H1 (cell line): ENCODE measurements around the gene EVC2. TPM values are rescaled to one million over a fixed set of nuclear protein-coding genes. Genes with fewer than 3 reads are reported as not detected.

Source experiments
- CTCF ChIA-PET: fragments of 300-600 bp; sonication (Branson Sonifier 250); formaldehyde crosslinking; loops from one replicate; lab custom pipeline; 2021; ENCODE audit not compliant: partially characterized antibody; lab: Charles Lee
- POLR2A ChIA-PET: fragments of 300-600 bp; sonication (Branson Sonifier 250); formaldehyde crosslinking; loops from one replicate; lab custom pipeline; 2021; ENCODE audit warnings: inconsistent platforms; ENCODE audit not compliant: partially characterized antibody; lab: Charles Lee
- DNase-seq, 2 experiments: peaks; one replicate each; pipeline versions ENCODE4 v3.0.0 to v3.0.0-alpha.2; 2010 to 2022; ENCODE audit warnings: low spot score in 2 of 2, low read depth in 1 of 2, mixed read lengths in 1 of 2
- FAIRE-seq: peaks from 2 replicates; lab custom pipeline; 2011; peaks lifted over from hg19 to GRCh38; lab: Jason Lieb, UNC
- H2AFZ ChIP-seq: 2 replicates; pipeline ENCODE4 v1.8.1; 2012; ENCODE audit warnings: low read length, inconsistent platforms
- H2AK5ac ChIP-seq: 2 replicates; pipeline ENCODE4 v1.6.1; 2013; ENCODE audit warnings: low read depth, low read length
- H2BK120ac ChIP-seq: replicated peaks from 2 replicates; pipeline ENCODE3; 2013; ENCODE audit warnings: low read depth, low read length, inconsistent platforms
- H2BK12ac ChIP-seq: 2 replicates; pipeline ENCODE4 v1.6.1; 2013; ENCODE audit warnings: low read depth, low read length
- H2BK15ac ChIP-seq: 2 replicates; pipeline ENCODE4 v1.6.1; 2013; ENCODE audit warnings: low read length
- H2BK20ac ChIP-seq: 2 replicates; pipeline ENCODE4 v1.6.1; 2013; ENCODE audit warnings: low read length
- H2BK5ac ChIP-seq: 2 replicates; pipeline ENCODE4 v1.6.1; 2013; ENCODE audit warnings: low read depth, low read length
- H3K14ac ChIP-seq: 2 replicates; pipeline ENCODE4 v1.6.1; 2013; ENCODE audit warnings: inconsistent platforms; ENCODE audit not compliant: insufficient read length
- H3K18ac ChIP-seq: 2 replicates; pipeline ENCODE4 v1.6.1; 2013; ENCODE audit warnings: low read length; ENCODE audit errors: extremely low read depth
- H3K23ac ChIP-seq: 2 replicates; pipeline ENCODE4 v1.6.1; 2013; ENCODE audit warnings: inconsistent platforms; ENCODE audit not compliant: insufficient read length
- H3K23me2 ChIP-seq: 2 replicates; pipeline ENCODE4 v1.6.1; 2013; ENCODE audit warnings: low read depth, low read length
- H3K27ac ChIP-seq: 2 replicates; pipeline ENCODE4 v1.6.1; 2011; ENCODE audit warnings: low read depth, low read length, inconsistent platforms
- H3K27me3 ChIP-seq, 4 experiments: replicated peaks in 1 of 4; 1 replicate in 1 of 4; 2 replicates in 3 of 4; pipeline versions ENCODE4 v1.6.1 to v1.8.1; 2011 to 2013; ENCODE audit warnings: low read length in 3 of 4, mild to moderate bottlenecking in 3 of 4, inconsistent platforms in 2 of 4, mixed read lengths in 2 of 4, moderate library complexity in 1 of 4; ENCODE audit not compliant: control insufficient read depth in 3 of 4, insufficient read depth in 3 of 4; ENCODE audit errors: extremely low read depth in 1 of 4
- H3K36me3 ChIP-seq, 4 experiments: 2 replicates each; pipeline versions ENCODE4 v1.6.1 to v1.8.1; 2011 to 2013; ENCODE audit warnings: mild to moderate bottlenecking in 4 of 4, low read length in 3 of 4, moderate library complexity in 2 of 4, control low read depth in 1 of 4, inconsistent platforms in 1 of 4; ENCODE audit not compliant: insufficient read depth in 4 of 4, control insufficient read depth in 2 of 4
- H3K4ac ChIP-seq: replicated peaks from 2 replicates; pipeline ENCODE3; 2013; ENCODE audit warnings: low read length, low read depth, mixed read lengths, inconsistent platforms; ENCODE audit not compliant: insufficient read length
- H3K4me1 ChIP-seq, 4 experiments: replicated peaks in 1 of 4; 1 replicate in 1 of 4; 2 replicates in 3 of 4; pipeline versions ENCODE4 v1.6.1 to v1.8.1; 2011 to 2013; ENCODE audit warnings: low read length in 3 of 4, inconsistent platforms in 2 of 4, mixed read lengths in 1 of 4; ENCODE audit not compliant: insufficient read depth in 4 of 4, control insufficient read depth in 3 of 4
- H3K4me2 ChIP-seq, 2 experiments: 2 replicates each; pipeline versions ENCODE4 v1.6.1 to v1.8.1; 2011 to 2013; ENCODE audit warnings: low read depth in 2 of 2, low read length in 2 of 2, control low read depth in 1 of 2, inconsistent platforms in 1 of 2, mild to moderate bottlenecking in 1 of 2; ENCODE audit not compliant: insufficient read depth in 1 of 2
- H3K4me3 ChIP-seq, 4 experiments: fragments of 200-600, 300-600 bp in 1 of 4; sonication (generic), shearing (Covaris generic), sonication (Bioruptor Twin) in 1 of 4; 2 replicates each; pipeline versions ENCODE4 v1.5.1 to v1.8.1; 2011 to 2016; ENCODE audit warnings: low read length in 4 of 4, low read depth in 3 of 4, control low read depth in 2 of 4, inconsistent platforms in 2 of 4, mild to moderate bottlenecking in 2 of 4, mixed read lengths in 1 of 4, moderate library complexity in 1 of 4; ENCODE audit not compliant: insufficient read depth in 2 of 4; ENCODE audit errors: extremely low read depth in 1 of 4
- H3K56ac ChIP-seq: replicated peaks from 2 replicates; pipeline ENCODE3; 2013; ENCODE audit warnings: low read depth, mild to moderate bottlenecking, mixed read lengths, low read length, inconsistent platforms; ENCODE audit not compliant: insufficient read length
- H3K79me1 ChIP-seq: 2 replicates; pipeline ENCODE4 v1.6.1; 2013; ENCODE audit warnings: low read depth, low read length, control low read depth
- H3K79me2 ChIP-seq, 2 experiments: 2 replicates each; pipeline versions ENCODE4 v1.6.1 to v1.8.1; 2012 to 2013; ENCODE audit warnings: low read length in 2 of 2, mild to moderate bottlenecking in 2 of 2, inconsistent platforms in 1 of 2; ENCODE audit not compliant: insufficient read depth in 2 of 2, control insufficient read depth in 1 of 2
- H3K9ac ChIP-seq, 4 experiments: replicated peaks in 1 of 4; 1 replicate in 1 of 4; 2 replicates in 3 of 4; pipeline versions ENCODE4 v1.6.1 to v1.8.1; 2011 to 2013; ENCODE audit warnings: low read depth in 3 of 4, low read length in 3 of 4, control low read depth in 2 of 4, mild to moderate bottlenecking in 2 of 4, moderate library complexity in 2 of 4, inconsistent platforms in 1 of 4; ENCODE audit errors: extremely low read depth in 1 of 4
- H3K9me3 ChIP-seq, 2 experiments: 2 replicates each; pipeline versions ENCODE4 v1.6.1 to v1.8.1; 2012 to 2013; ENCODE audit warnings: mild to moderate bottlenecking in 2 of 2, moderate library complexity in 2 of 2, control low read depth in 1 of 2, inconsistent platforms in 1 of 2, low read depth in 1 of 2, low read length in 1 of 2, mixed read lengths in 1 of 2; ENCODE audit not compliant: insufficient read depth in 2 of 2
- H4K20me1 ChIP-seq, 2 experiments: replicated peaks in 1 of 2; 2 replicates each; pipeline versions ENCODE3 to v1.8.1; 2011 to 2013; ENCODE audit warnings: inconsistent platforms in 2 of 2, low read length in 2 of 2, mild to moderate bottlenecking in 1 of 2; ENCODE audit not compliant: insufficient read depth in 2 of 2, control insufficient read depth in 1 of 2
- H4K5ac ChIP-seq: 2 replicates; pipeline ENCODE4 v1.6.1; 2013; ENCODE audit warnings: low read length, low read depth, mixed read lengths, inconsistent platforms; ENCODE audit not compliant: insufficient read length
- H4K8ac ChIP-seq: 2 replicates; pipeline ENCODE4 v1.8.0; 2013; ENCODE audit warnings: mild to moderate bottlenecking, moderate library complexity, low read length, inconsistent platforms; ENCODE audit not compliant: insufficient read depth; ENCODE audit errors: extremely low read depth
- H4K91ac ChIP-seq: replicated peaks from 2 replicates; pipeline ENCODE3; 2013; ENCODE audit warnings: low read length, mixed read lengths, inconsistent platforms; ENCODE audit not compliant: insufficient read length
- ASH2L ChIP-seq: fragments of 200-600, 300-600 bp; sonication (generic); IDR thresholded peaks from one replicate; pipeline ENCODE4 v1.7.1; 2017; ENCODE audit warnings: low read length
- BRCA1 ChIP-seq: IDR thresholded peaks from 2 replicates; pipeline ENCODE4 v1.6.1; 2012; ENCODE audit warnings: low read depth, low read length, improper control_type of control experiment
- CHD2 ChIP-seq: IDR thresholded peaks from 2 replicates; pipeline ENCODE4 v1.6.1; 2012; ENCODE audit warnings: low read length, improper control_type of control experiment
- EP300 ChIP-seq, 2 experiments: IDR thresholded peaks; 1 replicate in 1 of 2; 2 replicates in 1 of 2; pipeline ENCODE4 v1.6.1; 2011 to 2012; ENCODE audit warnings: low read depth in 2 of 2, low read length in 2 of 2, mild to moderate bottlenecking in 2 of 2, borderline replicate concordance in 1 of 2, inconsistent platforms in 1 of 2, moderate library complexity in 1 of 2
- HDAC2 ChIP-seq, 2 experiments: fragments of 300-600 bp in 1 of 2; sonication (generic) in 1 of 2; IDR thresholded peaks; 2 replicates each; pipeline ENCODE4 v1.6.1; 2011 to 2012; ENCODE audit warnings: low read depth in 2 of 2, low read length in 2 of 2, mild to moderate bottlenecking in 2 of 2, moderate library complexity in 2 of 2, borderline replicate concordance in 1 of 2, inconsistent platforms in 1 of 2
- JUN ChIP-seq: IDR thresholded peaks from 2 replicates; pipeline ENCODE4 v1.6.1; 2011; ENCODE audit warnings: low read depth, mild to moderate bottlenecking, improper control_type of control experiment, low read length
- RNF2 ChIP-seq: fragments of 200-900, 300-1000 bp; sonication (generic); IDR thresholded peaks from 2 replicates; pipeline ENCODE4 v1.7.1; 2016; ENCODE audit warnings: borderline replicate concordance, low read depth, mild to moderate bottlenecking, antibody characterized with exemption, low read length; ENCODE audit not compliant: poor library complexity, severe bottlenecking; ENCODE audit errors: missing control alignments
- SUZ12 ChIP-seq: fragments of 200-600 bp; sonication (generic); IDR thresholded peaks from 2 replicates; pipeline ENCODE4 v1.6.1; 2012; ENCODE audit warnings: mild to moderate bottlenecking, inconsistent platforms, low read length, moderate library complexity, mixed read lengths
- WGBS, 2 experiments: shearing (Covaris generic) in 1 of 2; methylation state at CpG; one replicate each; pipeline versions ENCODE4 v1.1.6 to v1.1.7; 2013 to 2015; ENCODE audit warnings: low lambda C conversion rate in 2 of 2, mixed read lengths in 2 of 2, inconsistent platforms in 1 of 2, low coverage in 1 of 2, missing lambda C conversion rate in 1 of 2; ENCODE audit not compliant: insufficient replicate concordance in 2 of 2, insufficient coverage in 1 of 2, insufficient read length in 1 of 2; ENCODE audit errors: extremely low coverage in 1 of 2, missing lambda C conversion rate in 1 of 2; 5-methylcytosine and 5-hydroxymethylcytosine counted together
- polyA plus RNA-seq, 7 experiments: library from polyadenylated mRNA; depleted of rRNA in 3 of 7; stranded (reverse) in 5 of 7; unstranded in 2 of 7; fragments of >200 nt in 5 of 7; fragments of 200-250 nt in 2 of 7; gene quantifications; 1 replicate in 5 of 7; 2 replicates in 1 of 7; 4 replicates in 1 of 7; pipeline versions ENCODE4 v1.2.1 to v1.2.3, GENCODE V29; 2011 to 2013; ENCODE audit warnings: missing spikeins in 2 of 7, mixed read lengths in 2 of 7
- total RNA-seq: library from RNA; stranded (reverse); fragmentation: NEBNext Ultra II Directional; extraction: Animal tissue kit (Norgen Biotek cat#: 25700); gene quantifications from 2 replicates; pipeline ENCODE4 v1.2.1, GENCODE V29; 2021
- TF ChIP-seq, protein P1 (sequence below): IDR thresholded peaks from 2 replicates; pipeline ENCODE4 v1.6.1; 2012; ENCODE audit warnings: inconsistent platforms
- TF ChIP-seq, protein P2 (sequence below): IDR thresholded peaks from 2 replicates; pipeline ENCODE4 v1.6.1; 2011; ENCODE audit warnings: low read length, improper control_type of control experiment

The EVC2 gene
- total and polyA plus RNA-seq, 2 of the 8 experiments (the other 6 are each of a cell fraction or from before 2014, with no cell fraction given), result 0.73 to 5.9 TPM

DNA sequence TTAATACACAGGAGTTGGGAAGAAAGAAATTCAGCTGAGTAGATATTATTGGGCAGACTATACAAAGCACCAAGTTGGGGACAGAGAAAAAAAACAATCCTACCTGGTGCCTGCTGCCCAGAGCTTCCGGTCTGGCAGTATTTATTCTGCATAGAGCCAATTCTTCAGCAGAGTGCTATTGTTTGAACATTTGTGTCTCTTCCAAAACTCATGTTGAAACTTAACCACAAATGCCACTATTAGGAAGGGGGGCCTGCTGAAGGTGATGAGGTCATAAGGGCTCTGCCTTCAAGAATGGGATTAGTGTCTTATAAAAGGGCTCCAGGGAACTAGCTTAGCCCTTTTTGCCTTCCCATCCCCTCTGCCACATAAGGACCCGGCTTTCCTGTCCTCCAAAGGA is 136.2 kb downstream of the EVC2 start:
- no peaks in the 10 kb centered on the region for H3K23me2 ChIP-seq
- H3K4ac ChIP-seq, result no peak overlapping the region
- H2AFZ ChIP-seq, result no peak overlapping the region
- TF ChIP-seq, protein P1, sequence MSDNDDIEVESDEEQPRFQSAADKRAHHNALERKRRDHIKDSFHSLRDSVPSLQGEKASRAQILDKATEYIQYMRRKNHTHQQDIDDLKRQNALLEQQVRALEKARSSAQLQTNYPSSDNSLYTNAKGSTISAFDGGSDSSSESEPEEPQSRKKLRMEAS, result no peak
- TF ChIP-seq, protein P2, sequence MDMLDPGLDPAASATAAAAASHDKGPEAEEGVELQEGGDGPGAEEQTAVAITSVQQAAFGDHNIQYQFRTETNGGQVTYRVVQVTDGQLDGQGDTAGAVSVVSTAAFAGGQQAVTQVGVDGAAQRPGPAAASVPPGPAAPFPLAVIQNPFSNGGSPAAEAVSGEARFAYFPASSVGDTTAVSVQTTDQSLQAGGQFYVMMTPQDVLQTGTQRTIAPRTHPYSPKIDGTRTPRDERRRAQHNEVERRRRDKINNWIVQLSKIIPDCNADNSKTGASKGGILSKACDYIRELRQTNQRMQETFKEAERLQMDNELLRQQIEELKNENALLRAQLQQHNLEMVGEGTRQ, result no peak
- no peak for TF ChIP-seq EP300 (IDR thresholded peaks at IDR 0.05; ENCODE audit: borderline replicate concordance in 1 of 2, low read depth in 2 of 2, low read length in 2 of 2)
- TF ChIP-seq RNF2, result no peak
- no peak for TF ChIP-seq JUN
- TF ChIP-seq CHD2, result no peak
- no peak for TF ChIP-seq BRCA1
- no peak for TF ChIP-seq HDAC2 (IDR thresholded peaks at IDR 0.05; ENCODE audit: borderline replicate concordance in 1 of 2, low read depth in 2 of 2, low read length in 2 of 2)
- no peak for TF ChIP-seq SUZ12
- no peak for TF ChIP-seq ASH2L
- H3K23ac ChIP-seq, result no peak overlapping the region
- H3K27ac ChIP-seq, result no peak overlapping the region
- no peak overlapping the region for H4K91ac ChIP-seq
- no peak overlapping the region for H2BK20ac ChIP-seq
- no peak overlapping the region for H3K4me3 ChIP-seq
- no peak overlapping the region for H2BK15ac ChIP-seq
- POLR2A ChIA-PET, result no interaction called here
- H3K27me3 ChIP-seq, result no peaks in the 10 kb centered on the region
- H3K9me3 ChIP-seq, result no peaks in the 10 kb centered on the region
- no peak overlapping the region for H3K56ac ChIP-seq
- H3K9ac ChIP-seq, result no peak overlapping the region
- CTCF ChIA-PET, result no interaction called here
- H2AK5ac ChIP-seq, result no peak overlapping the region
- H3K4me1 ChIP-seq, result no peaks in the 10 kb centered on the region
- H3K36me3 ChIP-seq, result peaks cover 0 to 4% (median 0%) of the 10 kb centered on the region in 4 experiments; a peak in 1 of 8 replicates
- no peak overlapping the region for H3K18ac ChIP-seq
- H2BK120ac ChIP-seq, result no peak overlapping the region
- no peaks in the 10 kb centered on the region for H3K79me2 ChIP-seq
- H4K5ac ChIP-seq, result no peak overlapping the region
- no peak overlapping the region for H2BK5ac ChIP-seq
- H4K8ac ChIP-seq, result no peak overlapping the region
- H2BK12ac ChIP-seq, result no peak overlapping the region
- H3K14ac ChIP-seq, result no peak overlapping the region
- peaks cover 0 to 2% of the 10 kb centered on the region in 2 experiments for H4K20me1 ChIP-seq
- 100% methylated on average over 2 of the region's 2 CpGs; no CpG with 5 or more reads in 1 of the 2 experiments for WGBS, 2 experiments
- DNase-seq, result no peak
- FAIRE-seq, result no peak
- H3K79me1 ChIP-seq, result no peaks in the 10 kb centered on the region
- no peak overlapping the region for H3K4me2 ChIP-seq
